SHP77 (cell line): ENCODE results near the gene PTPRG.

ENCODE experiments used
- DNase-seq, 2 experiments: peaks; one replicate each; lab custom pipeline; 2025; lab: John Stamatoyannopoulos, UW

PTPRG gene

DNA sequence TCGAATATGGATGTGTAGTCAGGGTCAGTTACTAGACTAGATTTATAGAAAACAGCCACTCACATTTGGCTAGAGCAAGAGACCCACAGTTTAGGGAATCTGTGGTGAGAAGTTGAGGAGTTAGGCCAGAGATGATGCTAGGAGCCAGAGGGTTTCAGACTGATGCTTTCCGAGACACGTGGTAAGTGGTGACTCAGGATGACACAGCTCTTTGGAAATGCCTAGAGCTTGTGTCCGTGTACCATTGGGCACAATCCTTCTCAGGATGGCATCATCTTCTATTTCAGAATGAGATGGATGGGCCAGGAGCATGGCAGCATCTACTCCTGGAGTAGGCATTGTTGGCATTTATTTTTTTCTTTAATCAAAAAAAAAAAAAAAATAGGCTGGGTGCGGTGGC is 28.5 kb downstream of the PTPRG start:
- no peak for DNase-seq

DNA sequence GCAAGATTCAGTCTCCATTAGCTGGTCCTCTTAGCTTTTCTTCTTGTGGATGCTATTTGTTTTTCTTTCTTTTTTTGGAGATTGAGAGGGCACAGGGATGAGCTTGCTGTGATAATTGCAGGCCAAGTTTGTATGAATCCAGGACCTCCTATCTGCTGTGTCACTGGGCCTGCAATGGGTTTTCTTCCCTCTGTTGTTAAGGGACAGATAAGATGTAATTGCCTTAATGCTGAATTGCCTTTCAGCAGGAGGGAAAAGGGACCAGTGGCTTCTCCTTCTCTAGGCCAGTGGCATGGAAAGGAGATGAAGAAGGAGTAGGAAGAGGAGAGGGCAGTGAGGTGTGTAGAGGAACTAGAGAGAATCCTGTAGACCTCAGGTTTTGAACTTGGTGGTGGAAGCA is 29.9 kb downstream of the PTPRG start:
- no peak for DNase-seq

DNA sequence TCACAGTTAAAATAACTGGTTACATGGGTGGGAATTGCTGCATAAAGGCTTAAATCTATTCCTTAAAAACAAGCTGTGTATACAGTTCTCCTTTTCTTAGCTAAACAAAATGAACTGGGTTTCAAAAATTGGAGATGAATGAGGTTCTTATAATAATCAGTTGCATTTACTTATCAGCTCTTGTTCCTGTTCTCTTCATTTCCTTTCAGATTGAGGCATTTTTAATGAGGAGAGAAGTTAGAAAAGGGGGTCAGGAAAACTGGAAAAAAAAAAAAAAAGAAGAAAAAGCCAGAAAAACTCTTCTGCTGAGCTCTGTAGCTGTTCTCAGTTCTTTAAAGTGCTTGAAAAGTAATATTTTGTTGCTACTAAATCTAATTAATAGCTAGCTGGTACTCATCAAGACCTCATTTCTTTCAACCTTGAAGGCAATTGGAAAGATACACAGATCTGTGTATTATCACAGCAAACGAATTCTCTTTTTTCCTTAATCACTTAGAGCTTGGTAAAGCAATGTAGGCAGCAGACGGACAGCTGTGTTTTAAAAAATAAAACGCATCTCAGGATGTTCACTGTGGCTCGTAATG is 32.2 kb downstream of the PTPRG start:
- DNase-seq: no peak

DNA sequence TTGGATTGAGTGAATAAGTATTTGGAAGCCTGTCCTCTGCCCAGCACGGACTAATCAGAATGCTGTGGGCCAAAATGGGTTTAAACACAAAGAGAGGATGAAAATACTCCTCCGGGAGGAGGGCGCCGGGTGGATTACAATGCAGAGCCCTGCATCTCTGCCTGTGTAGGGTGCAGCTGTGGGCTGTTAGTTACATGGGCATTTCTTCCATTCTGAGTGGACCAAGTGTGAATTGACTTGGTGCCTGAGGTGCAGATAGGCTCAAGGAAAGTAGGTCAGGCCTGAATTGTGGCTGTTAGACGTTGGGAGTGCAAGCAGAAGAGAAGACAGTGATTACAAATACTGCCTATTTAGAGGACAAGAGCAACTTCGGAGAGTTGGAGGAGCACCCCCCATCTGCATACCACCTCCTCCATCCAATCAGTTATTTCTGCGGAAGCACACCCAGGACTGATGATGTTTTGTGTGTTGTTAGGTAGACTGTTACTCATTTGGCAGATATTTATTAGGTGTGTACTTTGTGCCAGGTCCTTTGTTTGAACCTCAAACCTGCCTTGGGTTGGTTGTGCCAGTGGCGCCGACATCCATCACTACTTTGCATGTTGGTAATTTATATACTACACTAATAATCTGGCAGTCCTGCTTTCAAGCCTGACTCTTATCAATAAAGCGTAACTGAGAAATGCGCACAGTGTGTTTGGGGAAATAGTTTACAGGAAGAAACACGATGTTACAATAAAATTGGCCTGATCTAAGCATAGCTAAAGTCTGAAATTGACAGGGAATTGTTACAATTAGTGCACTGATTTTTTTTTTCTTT is 33.0 kb downstream of the PTPRG start:
- DNase-seq: no peak

DNA sequence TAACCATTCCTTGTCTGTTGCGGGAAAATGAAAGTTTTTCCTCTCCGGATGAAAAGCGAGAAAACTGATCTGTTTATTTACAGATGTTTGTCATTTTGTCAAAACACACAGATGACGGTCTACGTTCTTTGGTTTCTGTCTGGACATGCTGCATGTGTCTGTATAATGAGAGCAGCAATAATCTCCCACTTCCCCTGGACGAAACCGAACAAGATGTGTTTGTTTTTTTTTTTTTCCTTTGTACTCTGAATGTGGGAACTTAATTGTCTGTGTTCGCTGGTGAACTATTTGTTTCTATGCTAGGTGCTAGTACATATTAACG is 33.6 kb downstream of the PTPRG start:
- DNase-seq: no peak

DNA sequence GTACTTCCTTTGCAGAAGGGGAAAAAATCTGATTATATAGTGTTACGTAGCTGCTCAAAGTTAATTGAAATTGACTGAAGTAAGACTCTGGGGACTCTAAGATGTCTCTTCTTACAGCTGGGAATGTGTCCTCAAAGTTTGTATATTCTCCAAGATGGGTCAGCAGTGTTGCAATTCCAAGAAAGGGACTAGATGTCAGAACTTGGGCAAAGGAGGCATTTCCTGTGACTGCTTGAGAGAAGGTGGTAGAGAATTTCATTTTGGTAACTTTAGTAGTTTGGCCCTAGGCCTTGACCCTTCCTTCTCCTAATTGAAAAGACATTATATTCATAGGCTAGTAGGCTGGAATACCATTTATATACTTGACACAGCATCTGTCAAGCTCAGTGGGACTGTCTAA is 33.9 kb downstream of the PTPRG start:
- no peak for DNase-seq

DNA sequence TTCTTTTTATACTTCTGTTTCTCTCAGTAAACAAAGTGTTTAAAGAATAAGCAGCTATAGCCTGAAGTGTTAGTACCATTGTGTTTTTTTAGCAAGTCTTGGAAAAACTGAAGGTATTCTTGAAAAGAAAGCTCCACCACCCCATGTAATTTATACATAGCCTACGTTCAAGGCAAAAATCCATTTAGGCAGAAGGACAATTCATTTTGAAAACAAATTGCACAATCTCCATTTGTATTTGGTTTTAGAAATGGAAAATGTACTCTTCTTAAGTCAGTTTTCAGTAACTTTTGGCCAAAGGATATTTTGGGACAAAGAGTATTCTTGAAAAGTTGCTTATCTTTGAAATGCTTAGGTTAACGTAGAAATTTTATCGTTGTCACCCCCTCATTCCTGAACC is 34.5 kb downstream of the PTPRG start:
- DNase-seq: no peak

DNA sequence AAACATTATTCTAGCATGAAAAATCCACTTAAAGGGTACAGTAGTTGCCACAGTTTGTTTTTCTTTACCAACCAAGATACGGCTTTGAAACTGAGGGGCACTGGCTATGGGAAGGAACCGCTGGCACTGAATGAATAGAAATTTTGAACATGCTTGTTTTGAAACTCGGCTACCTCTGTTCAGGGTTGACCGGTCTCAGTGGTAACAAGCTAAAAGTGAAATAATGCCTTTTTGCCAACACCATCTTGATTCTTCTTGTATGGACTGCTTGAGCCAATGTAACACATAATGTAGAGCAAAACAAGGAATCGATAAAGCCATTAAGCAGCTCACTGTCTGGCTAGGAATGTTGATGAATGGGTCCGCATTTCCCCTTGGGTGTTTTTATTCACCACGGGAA is 36.5 kb downstream of the PTPRG start:
- no peak for DNase-seq

DNA sequence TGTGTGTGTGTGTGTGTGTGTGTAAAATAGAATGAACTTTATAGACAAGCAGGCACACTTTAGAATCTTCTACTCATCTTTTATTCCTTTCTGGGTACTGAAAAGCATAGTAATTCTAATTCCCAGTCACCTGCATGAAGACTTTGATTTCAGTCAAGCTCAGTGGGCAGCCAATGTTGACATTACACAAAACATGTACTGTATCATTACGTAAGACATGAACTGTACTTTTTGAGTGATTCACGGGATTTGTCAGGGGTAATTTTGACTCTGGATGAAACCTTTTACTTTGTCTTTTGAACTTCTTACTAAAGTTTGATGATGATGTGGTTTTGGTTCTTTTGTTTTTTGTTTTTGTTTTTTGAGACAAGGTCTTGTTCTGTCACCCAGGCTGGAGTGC is 38.8 kb downstream of the PTPRG start:
- DNase-seq: no peak

DNA sequence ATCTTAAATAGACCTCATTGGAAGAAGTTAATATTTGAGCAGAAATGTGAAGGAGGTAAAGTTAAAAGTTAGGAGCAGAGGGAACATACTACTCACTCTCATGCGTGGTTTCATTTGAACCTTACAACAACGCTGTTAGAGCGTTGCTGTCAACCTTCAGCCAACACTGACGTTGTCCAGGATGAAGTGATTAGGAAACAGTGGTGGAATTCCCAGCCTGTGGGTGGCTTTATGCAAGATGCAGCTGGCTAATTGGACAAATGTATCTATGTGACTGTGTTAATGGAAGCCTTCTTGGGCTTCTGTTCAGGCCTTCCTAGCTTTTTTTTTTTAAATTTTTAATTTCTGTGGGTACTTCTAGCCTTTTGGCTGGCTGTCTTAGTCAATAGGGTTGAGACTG is 40.5 kb downstream of the PTPRG start:
- no peak for DNase-seq

DNA sequence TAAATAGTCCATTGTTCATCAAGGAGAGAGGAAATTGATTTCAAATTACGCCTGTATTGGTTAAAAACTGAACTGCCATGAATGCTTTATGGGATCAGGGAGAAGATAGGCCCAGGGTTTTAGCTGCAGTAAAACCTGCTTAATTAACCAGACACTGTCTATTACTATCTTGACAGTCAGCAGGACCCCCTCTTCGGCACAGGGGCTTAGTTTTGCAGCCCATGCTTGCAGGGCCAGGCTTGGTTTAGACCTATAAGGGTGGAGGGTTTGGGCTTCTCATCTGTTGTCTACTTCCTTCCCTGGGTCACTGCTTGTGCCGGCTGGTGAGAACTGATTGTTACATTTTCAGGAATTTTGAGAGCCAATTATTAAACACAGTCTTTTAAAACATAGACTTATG is 41.1 kb downstream of the PTPRG start:
- DNase-seq: no peak

DNA sequence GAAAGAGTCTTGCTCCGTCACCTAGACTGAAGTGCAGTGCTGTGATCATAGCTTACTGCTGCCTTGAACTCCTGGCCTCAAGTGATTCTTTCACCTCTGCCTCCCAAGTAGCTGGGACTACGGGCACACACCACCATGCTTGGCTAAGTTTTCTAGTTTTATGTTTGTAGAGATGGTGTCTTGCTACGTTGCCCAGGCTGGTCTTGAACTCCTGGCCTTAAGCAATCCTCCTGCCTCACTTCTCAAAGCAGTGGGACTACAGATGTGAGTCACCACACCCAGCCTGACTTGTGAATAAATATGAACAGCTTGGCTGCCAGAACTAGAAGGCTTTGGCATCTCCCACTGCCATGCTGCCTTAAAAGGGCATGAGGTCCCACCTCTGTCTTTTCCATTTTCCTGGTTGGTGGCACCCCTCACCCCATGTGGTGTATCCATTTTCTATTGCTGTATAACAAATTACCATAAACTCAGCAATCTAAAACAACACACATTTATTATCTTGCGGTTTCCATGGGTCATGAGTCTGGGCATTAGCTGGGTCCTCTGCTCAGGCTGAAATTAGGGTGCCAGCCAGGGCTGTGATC is 44.3 kb downstream of the PTPRG start:
- no peak for DNase-seq

DNA sequence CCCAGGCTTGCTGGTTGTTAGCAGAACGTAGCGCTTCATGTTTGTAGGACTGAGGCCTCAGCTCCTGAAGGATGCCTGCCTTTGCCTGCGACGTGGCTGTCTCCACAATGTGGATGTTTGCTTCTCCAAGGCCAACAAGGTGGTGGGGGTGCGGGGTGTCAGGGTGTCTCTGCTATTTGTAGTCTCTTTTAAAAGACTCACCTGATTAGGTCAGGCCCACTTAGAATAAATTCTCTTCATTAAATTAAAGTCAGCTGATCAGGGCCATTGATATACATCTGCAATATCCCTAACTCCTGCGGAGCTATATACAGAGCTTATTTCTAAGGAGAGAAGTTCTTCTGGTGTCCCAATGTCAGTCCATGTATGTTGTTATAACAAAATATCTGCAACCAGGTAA is 44.8 kb downstream of the PTPRG start:
- no peak for DNase-seq

DNA sequence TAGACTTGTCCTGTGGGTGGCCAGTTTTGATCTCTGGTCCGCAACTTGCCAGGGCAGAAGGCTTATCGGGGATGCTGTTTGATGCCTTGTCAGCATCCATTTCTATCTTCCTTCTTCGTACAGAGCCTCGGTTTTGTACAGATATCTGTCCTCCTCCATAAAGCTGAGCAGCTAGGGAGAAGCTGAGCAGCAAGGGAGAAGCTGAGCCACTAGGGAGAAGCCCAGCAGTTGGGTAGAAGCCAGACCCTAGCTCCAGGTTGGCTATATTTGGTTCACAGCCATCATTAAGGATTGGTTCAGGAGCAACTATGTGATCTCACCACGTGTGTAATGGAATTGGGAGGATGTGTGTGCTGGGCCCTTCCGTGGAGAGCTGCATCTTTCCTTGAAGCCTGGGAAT is 46.7 kb downstream of the PTPRG start:
- DNase-seq: no peak

DNA sequence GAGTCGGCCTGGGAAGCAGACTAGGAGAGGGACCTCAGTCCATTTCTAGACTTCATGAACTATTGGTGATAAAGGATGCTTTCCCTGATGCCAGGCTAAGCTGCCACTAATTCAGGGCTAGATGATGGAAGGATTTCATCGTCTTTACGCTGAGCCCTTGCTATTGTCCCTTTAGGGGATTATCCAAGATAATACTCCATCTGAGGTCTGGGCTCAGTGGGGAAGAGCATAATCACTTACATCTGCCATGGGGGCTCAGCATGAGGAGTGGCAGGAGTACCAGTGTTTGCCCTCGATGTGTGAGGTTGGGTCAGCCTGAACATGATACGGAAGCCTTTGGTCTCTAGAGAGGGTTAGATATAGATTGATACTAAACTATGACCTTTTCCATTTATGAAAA is 47.3 kb downstream of the PTPRG start:
- no peak for DNase-seq

DNA sequence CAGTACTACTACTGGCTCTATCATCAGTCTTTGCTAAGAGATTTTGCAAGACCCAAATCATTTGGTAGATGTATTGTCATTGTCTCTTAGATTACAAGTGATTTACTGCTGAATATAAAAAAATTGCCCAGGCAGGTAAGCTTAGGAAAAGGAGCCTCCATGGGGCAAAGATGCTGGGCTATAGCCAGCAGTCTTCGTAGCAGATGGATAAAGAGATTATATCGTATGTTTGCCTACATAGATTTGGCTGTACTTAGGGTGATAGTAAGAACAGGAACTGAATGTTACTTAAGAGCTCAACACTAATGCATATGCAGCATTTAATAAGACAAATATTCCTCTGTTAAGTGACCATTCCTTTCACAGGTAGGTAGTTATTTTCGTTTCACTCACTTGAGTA is 48.9 kb downstream of the PTPRG start:
- no peak for DNase-seq

DNA sequence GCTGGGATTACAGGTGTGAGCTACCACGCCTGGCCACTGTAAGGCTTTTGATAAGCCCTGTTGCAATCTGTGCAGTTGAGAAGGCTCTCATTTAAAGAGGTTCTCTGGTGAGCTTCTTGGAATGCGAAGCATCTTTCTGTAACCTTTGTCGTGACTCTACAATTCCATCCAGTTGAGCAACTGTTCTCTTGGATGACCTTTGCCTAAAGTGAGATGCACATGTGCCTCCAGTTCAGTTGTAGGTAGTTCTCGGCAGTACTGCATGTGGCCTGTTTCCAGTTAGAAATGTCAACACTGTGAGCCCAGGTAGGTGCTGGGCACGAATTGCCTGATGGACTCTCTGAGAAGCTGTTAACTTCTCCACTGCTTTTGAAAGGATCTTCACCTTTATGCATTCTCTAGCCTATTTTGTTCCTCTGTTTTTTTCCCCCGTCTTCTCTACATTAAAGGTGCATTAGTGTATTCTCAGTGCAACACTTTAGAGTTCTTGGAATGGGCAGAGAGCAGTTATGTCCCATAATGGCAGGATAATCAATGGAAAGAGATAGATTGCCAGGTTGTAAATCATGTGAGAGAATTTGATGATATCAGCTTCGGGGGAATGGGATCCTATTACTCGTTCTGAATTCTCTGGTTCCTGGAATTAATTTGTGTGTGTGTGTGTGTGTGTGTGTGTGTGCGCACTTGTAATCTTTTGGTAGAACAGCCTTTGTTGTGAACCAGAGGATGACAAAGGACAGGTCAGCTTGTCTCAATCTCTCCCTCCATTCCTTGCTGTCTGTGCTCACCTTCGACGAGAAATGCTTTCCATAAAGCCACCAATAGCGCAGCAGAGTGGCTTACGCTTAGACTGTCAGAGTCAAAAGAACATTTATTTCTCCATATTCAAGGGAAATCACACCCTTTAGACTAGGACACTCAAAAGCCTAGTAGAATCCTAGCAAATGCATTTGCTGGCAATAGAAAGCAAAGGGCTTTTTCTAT is 51.1 kb downstream of the PTPRG start:
- DNase-seq: no peak

DNA sequence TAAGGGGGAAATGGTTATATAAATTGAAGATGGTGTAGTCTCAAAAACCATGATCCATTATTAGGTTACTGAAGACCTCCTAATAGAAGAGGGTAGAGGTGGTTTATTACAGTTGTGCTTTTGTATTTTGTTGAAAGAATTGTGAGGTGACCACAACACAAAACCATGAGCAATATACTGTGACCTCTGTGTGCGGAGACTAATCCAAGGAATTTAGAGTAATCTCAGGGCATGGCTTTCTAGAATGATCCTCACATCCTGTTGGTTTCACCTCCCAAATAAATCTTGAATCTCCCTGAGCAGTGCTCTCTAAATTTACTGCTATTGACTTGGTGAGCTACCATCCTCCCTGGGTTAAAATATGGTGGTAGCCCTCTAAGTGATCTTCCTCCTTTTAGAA is 52.3 kb downstream of the PTPRG start:
- DNase-seq: no peak

DNA sequence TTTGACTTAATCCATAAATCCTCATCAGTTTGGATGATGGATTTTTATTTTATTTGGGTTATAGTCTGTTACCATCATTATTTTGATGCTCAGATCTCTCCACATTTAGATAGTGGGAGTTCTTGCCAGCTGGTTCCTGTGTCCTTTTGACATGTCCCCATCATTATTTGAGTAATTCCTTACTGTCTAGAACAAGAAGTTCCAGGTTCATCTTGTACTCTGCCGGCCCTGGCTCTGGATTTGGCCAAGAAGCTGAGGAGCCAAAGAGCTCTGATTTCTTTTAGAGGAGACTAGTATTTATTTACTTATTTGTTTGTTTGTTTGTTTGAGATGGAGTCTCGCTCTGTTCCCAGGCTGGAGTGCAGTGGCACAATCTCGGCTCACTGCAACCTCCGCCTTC is 54.3 kb downstream of the PTPRG start:
- no peak for DNase-seq

DNA sequence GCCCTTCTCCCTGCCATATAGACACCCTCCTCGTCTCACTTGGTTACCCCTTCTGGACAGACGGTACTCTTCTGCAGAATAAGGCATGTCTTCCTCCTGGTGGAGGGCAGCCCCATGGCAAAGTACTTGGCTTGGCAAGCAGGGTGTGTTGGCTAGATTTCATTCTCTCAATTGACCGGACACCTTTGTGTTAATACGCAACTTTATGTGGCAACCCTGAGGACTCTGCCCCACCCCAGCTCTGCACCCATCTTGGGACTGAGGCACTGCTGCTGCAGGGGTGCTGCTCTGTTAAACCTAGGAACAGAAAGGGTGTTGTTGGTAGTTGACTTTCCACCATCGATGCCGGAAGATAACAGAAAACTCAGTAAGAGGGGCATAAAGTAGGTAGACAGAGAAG is 55.2 kb downstream of the PTPRG start:
- DNase-seq: no peak

DNA sequence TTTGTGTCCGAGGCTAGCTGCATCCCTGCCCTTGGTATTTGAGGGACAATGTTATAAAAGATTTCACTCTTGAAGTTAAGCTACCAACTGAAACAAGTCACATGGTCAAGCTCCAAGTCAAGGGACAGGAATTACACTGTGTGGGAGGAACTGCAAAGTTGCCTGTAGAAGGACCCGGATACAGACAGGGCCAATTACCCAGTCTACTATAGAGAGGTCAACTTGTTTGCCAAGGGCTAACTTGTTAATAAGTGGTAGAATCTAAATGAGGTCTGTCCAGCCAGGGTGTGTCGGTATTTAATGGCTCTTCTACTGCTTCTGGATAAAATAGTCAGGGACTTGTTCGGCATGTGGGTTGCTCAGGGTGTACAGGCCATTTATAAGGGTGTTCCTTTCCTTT is 55.7 kb downstream of the PTPRG start:
- DNase-seq: no peak

DNA sequence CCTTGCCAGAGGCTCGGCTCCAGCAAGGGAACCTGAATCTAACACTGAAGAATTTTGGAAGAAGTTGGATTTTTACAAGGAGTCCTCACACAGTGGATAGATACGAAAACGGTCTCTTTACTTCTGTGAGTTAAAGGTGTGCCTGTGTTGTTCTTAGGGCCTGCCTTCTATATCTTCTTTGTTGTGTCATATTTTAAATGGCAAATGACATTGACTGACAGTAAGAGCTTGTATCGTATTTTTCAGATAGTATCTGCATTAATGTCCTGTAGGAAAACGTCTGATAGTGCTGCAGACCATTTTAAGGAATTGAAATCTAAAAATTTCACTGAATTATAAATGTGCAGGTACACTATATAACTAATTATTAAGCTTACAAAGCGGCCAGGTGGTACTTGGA is 56.3 kb downstream of the PTPRG start:
- DNase-seq: no peak

DNA sequence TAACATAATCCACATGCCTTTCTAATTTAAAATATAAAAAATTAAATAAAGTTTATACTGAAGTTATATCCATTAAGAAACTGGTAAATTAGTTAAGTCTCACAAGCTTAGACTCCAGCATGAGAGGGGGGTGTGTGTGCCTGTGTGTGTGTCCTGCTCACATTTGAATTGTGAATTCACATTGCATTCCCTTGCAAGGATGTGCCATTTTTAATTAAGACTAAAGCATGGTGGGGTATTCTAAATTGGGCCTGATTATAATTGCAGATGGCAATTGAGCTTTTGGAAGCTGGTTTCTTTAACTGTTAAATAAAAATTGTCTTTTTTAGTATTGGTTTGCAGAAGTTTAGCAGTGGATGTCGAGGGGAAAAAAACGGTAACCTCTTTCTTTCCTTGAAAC is 56.9 kb downstream of the PTPRG start:
- no peak for DNase-seq
